HCT116 (cell line): ENCODE results near the gene LRRC73. TPM values are rescaled to one million over a fixed set of nuclear protein-coding genes. Genes with fewer than 3 reads are reported as not detected.

ENCODE experiments used
- ATAC-seq: fragments of 200-7000 bp; cut with Tn5 transposase; 2 replicates; pipeline ENCODE4 v1.9.1; 2020; ENCODE audit warnings: mild to moderate bottlenecking, moderate library complexity
- BruUV-seq: library from RNA; stranded (reverse); fragments of 400-500 nt; replicated peaks from 2 replicates; lab custom pipeline; 2021; lab: Mats Ljungman, UMichigan
- CTCF ChIA-PET: fragments of 300-600 bp; sonication (Branson Sonifier 250); formaldehyde crosslinking; loops from one replicate; lab custom pipeline; 2021; ENCODE audit warnings: antibody characterized with exemption; lab: Charles Lee
- POLR2A ChIA-PET: fragments of 300-600, 350-600 bp; sonication (Branson Sonifier 250); formaldehyde crosslinking; loops from one replicate; lab custom pipeline; 2021; ENCODE audit warnings: antibody characterized with exemption; lab: Charles Lee
- RAD21 ChIA-PET, 2 experiments: fragments of 300-600 bp; sonication (Branson Sonifier 250); formaldehyde crosslinking; loops; one replicate each; lab custom pipeline; 2023; ENCODE audit warnings: low total read pairs in 2 of 2; ENCODE audit not compliant: uncharacterized antibody in 2 of 2, unreplicated experiment in 2 of 2, low non-redundant PET in 1 of 2; lab: Charles Lee
- DNase-seq: peaks from one replicate; pipeline ENCODE4 v3.0.0-alpha.2; 2010; ENCODE audit warnings: low read depth, low spot score
- H2AFZ ChIP-seq: fragments of 200-600 bp; shearing (Covaris generic), sonication (generic); 2 replicates; pipeline ENCODE4 v1.6.1; 2017; ENCODE audit warnings: low read depth, mixed run types, mixed read lengths, antibody characterized with exemption, low read length; ENCODE audit not compliant: poor library complexity, severe bottlenecking
- H3K27ac ChIP-seq: 2 replicates; pipeline ENCODE4 v1.5.1; 2012; ENCODE audit warnings: low read depth, low read length
- H3K27me3 ChIP-seq: fragments of 200-600 bp; sonication (generic); 2 replicates; pipeline ENCODE4 v1.6.1; 2016; ENCODE audit warnings: mixed run types, low read length, mixed read lengths; ENCODE audit not compliant: insufficient read depth
- H3K36me3 ChIP-seq, 2 experiments: fragments of 200-500 bp in 1 of 2; fragments of 200-600 bp in 1 of 2; sonication (Bioruptor generic) in 1 of 2; sonication (generic) in 1 of 2; 2 replicates each; pipeline versions ENCODE4 v1.5.1 to v1.6.1; 2014 to 2016; ENCODE audit warnings: low read length in 2 of 2, inconsistent platforms in 1 of 2, mixed read lengths in 1 of 2, mixed run types in 1 of 2; ENCODE audit not compliant: insufficient read depth in 2 of 2, control insufficient read depth in 1 of 2
- H3K4me1 ChIP-seq, 2 experiments: fragments of 200-600 bp in 1 of 2; sonication (generic) in 1 of 2; 2 replicates each; pipeline versions ENCODE4 v1.5.1 to v1.6.1; 2012 to 2017; ENCODE audit warnings: low read length in 2 of 2, inconsistent platforms in 1 of 2, mild to moderate bottlenecking in 1 of 2, mixed read lengths in 1 of 2, mixed run types in 1 of 2, moderate library complexity in 1 of 2; ENCODE audit not compliant: insufficient read depth in 2 of 2, control insufficient read depth in 1 of 2
- H3K4me2 ChIP-seq: fragments of 200-600 bp; sonication (generic); 2 replicates; pipeline ENCODE4 v1.6.1; 2017; ENCODE audit warnings: mixed run types, low read length, mixed read lengths
- H3K4me3 ChIP-seq, 2 experiments: fragments of 200-600 bp in 1 of 2; sonication (generic) in 1 of 2; replicated peaks in 1 of 2; 2 replicates each; pipeline ENCODE4 v1.5.1; 2011 to 2016; ENCODE audit warnings: low read length in 2 of 2, control low read depth in 1 of 2, low read depth in 1 of 2, mild to moderate bottlenecking in 1 of 2, mixed read lengths in 1 of 2, mixed run types in 1 of 2
- H3K79me2 ChIP-seq: fragments of 200-600 bp; sonication (generic); 2 replicates; pipeline ENCODE4 v1.6.1; 2017; ENCODE audit warnings: mild to moderate bottlenecking, mixed run types, low read length, moderate library complexity, mixed read lengths; ENCODE audit not compliant: insufficient read depth
- H3K9ac ChIP-seq: fragments of 200-600 bp; sonication (generic); 2 replicates; pipeline ENCODE4 v1.6.1; 2016; ENCODE audit warnings: low read length, mixed read lengths
- H3K9me2 ChIP-seq: fragments of 200-600 bp; sonication (generic), shearing (Covaris generic); 2 replicates; pipeline ENCODE4 v1.6.1; 2017; ENCODE audit warnings: mixed run types, mild to moderate bottlenecking, moderate library complexity; ENCODE audit not compliant: insufficient read depth
- H3K9me3 ChIP-seq, 2 experiments: fragments of 200-500 bp in 1 of 2; fragments of 200-600 bp in 1 of 2; sonication (Bioruptor generic) in 1 of 2; sonication (generic) in 1 of 2; 2 replicates each; pipeline ENCODE4 v1.6.1; 2014 to 2017; ENCODE audit warnings: low read length in 2 of 2, mixed read lengths in 2 of 2, inconsistent platforms in 1 of 2, low read depth in 1 of 2, mild to moderate bottlenecking in 1 of 2, mixed run types in 1 of 2, moderate library complexity in 1 of 2; ENCODE audit not compliant: control insufficient read depth in 1 of 2, insufficient read depth in 1 of 2
- H4K20me1 ChIP-seq: fragments of 200-600 bp; sonication (generic), shearing (Covaris generic); 2 replicates; pipeline ENCODE4 v1.6.1; 2017; ENCODE audit warnings: mixed run types, mild to moderate bottlenecking, moderate library complexity; ENCODE audit not compliant: insufficient read depth
- ATF3 ChIP-seq: IDR thresholded peaks from 2 replicates; pipeline ENCODE4 v1.6.1; 2012
- CBX3 ChIP-seq: IDR thresholded peaks from 2 replicates; pipeline ENCODE4 v1.6.1; 2012; ENCODE audit warnings: low read depth
- EGR1 ChIP-seq: IDR thresholded peaks from 2 replicates; pipeline ENCODE4 v1.6.1; 2012; ENCODE audit warnings: low read depth
- EZH2 ChIP-seq: fragments of 200-600 bp; sonication (generic); IDR thresholded peaks from 2 replicates; pipeline ENCODE4 v1.6.1; 2017; ENCODE audit warnings: antibody characterized with exemption, mixed run types
- POLR2A ChIP-seq: IDR thresholded peaks from 2 replicates; pipeline ENCODE4 v1.7.0; 2011; ENCODE audit warnings: borderline replicate concordance; ENCODE audit not compliant: insufficient read depth, insufficient read length; ENCODE audit errors: extremely low read depth
- POLR2AphosphoS5 ChIP-seq: IDR thresholded peaks from 2 replicates; pipeline ENCODE4 v1.6.1; 2011; ENCODE audit warnings: mild to moderate bottlenecking, low read depth, low read length, moderate library complexity
- SIN3A ChIP-seq: IDR thresholded peaks from 2 replicates; pipeline ENCODE4 v1.6.1; 2012; ENCODE audit warnings: low read depth
- SP1 ChIP-seq: IDR thresholded peaks from 2 replicates; pipeline ENCODE4 v1.6.1; 2012; ENCODE audit warnings: low read depth
- SRF ChIP-seq: IDR thresholded peaks from 2 replicates; pipeline ENCODE4 v1.6.1; 2012; ENCODE audit warnings: low read depth
- YY1 ChIP-seq: IDR thresholded peaks from 2 replicates; pipeline ENCODE4 v1.6.1; 2011; ENCODE audit warnings: low read length, low read depth, moderate library complexity, mild to moderate bottlenecking; ENCODE audit not compliant: insufficient replicate concordance; ENCODE audit errors: extremely low read depth
- ZNF274 ChIP-seq: fragments of 200-500 bp; sonication (Bioruptor generic); IDR thresholded peaks from 2 replicates; pipeline ENCODE4 v1.6.1; 2014; ENCODE audit warnings: mild to moderate bottlenecking, low read depth, low read length, inconsistent platforms
- intact Hi-C: fragments of 100-400 bp; cut with micrococcal nuclease; formaldehyde crosslinking; loops from 2 replicates; pipeline ENCODE4 v1.10.0; 2022
- total RNA-seq: library from RNA; stranded (reverse); gene quantifications from one replicate; pipeline ENCODE4 v1.2.1, GENCODE V29; 2021; ENCODE audit not compliant: unreplicated experiment
- TF ChIP-seq, protein P1 (sequence below): IDR thresholded peaks from 2 replicates; pipeline ENCODE4 v1.6.1; 2012; ENCODE audit warnings: low read depth
- TF ChIP-seq, protein P2 (sequence below): IDR thresholded peaks from 2 replicates; pipeline ENCODE4 v1.6.1; 2012

Gene LRRC73
- total RNA-seq, 1 experiment from 2014 or later = 1.2 TPM

DNA sequence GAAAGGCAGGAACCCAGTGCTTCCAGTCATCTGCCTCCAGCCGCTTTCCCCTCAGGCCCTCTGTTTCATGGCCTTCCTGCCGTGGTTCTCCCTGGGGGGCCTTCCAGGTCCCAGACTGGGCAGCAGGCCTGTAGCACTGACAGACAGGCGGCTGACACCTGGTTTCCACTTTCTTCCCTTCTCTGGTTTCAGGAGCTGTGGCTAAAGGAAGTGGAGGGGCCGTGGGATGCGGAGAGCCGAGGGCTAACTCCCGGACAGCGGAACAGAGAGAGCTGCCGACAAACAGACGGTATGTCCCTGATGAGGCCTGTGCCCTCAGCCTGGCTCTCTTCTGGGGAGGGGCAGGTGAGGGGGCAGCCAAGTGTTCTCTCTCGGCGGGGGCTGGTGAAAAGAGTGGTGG, 12.5 kb downstream of the LRRC73 start:
- ChIA-PET RAD21 (no interaction called here), CTCF (no interaction called here), POLR2A (no interaction called here)
- Histone ChIP-seq H3K27me3 (no peaks in the 10 kb centered on the region), H3K9ac (no peak overlapping the region), H3K36me3 (peaks cover 5 to 38% of the 10 kb centered on the region in 2 experiments; a peak in 3 of 4 replicates), H3K4me1 (peaks cover 25 to 38% of the 10 kb centered on the region in 2 experiments), H3K4me2 (no peak overlapping the region), H3K9me2 (no peaks in the 10 kb centered on the region), H4K20me1 (no peaks in the 10 kb centered on the region), H3K27ac (no peak overlapping the region; the same call in 1 of the 2 replicates), H3K9me3 (no peaks in the 10 kb centered on the region)
- intact Hi-C loops = loop anchor here (5.0 kb wide), 1 partner anchor 595 kb away; no protein-coding TSS in a partner anchor
- ATAC-seq = no peak
- BruUV-seq = no TSS peak
- TF ChIP-seq, protein P1, sequence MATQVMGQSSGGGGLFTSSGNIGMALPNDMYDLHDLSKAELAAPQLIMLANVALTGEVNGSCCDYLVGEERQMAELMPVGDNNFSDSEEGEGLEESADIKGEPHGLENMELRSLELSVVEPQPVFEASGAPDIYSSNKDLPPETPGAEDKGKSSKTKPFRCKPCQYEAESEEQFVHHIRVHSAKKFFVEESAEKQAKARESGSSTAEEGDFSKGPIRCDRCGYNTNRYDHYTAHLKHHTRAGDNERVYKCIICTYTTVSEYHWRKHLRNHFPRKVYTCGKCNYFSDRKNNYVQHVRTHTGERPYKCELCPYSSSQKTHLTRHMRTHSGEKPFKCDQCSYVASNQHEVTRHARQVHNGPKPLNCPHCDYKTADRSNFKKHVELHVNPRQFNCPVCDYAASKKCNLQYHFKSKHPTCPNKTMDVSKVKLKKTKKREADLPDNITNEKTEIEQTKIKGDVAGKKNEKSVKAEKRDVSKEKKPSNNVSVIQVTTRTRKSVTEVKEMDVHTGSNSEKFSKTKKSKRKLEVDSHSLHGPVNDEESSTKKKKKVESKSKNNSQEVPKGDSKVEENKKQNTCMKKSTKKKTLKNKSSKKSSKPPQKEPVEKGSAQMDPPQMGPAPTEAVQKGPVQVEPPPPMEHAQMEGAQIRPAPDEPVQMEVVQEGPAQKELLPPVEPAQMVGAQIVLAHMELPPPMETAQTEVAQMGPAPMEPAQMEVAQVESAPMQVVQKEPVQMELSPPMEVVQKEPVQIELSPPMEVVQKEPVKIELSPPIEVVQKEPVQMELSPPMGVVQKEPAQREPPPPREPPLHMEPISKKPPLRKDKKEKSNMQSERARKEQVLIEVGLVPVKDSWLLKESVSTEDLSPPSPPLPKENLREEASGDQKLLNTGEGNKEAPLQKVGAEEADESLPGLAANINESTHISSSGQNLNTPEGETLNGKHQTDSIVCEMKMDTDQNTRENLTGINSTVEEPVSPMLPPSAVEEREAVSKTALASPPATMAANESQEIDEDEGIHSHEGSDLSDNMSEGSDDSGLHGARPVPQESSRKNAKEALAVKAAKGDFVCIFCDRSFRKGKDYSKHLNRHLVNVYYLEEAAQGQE = no peak
- no peak for TF ChIP-seq SIN3A
- TF ChIP-seq ATF3 = no peak
- TF ChIP-seq SRF = no peak
- TF ChIP-seq, all 23 proteins: peak for 0
- H3K79me2 ChIP-seq = peaks cover 39% of the 10 kb centered on the region
- no peak overlapping the region for H2AFZ ChIP-seq
- no peak overlapping the region for H3K4me3 ChIP-seq
- no peak for DNase-seq

DNA sequence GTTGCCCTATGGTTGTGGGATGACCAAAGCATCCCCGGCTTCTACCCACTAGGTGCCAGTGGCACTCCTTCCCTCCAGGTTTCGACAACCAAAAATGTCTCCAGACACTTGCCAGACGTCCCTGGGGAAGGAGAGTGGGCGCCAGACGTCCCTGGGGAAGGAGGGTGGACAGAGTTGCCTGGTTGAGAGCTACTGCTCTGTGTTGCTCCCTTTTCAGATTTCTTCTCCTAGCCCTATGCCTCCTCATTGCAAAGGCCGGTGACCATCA, 13.1 kb downstream of the LRRC73 start:
- Histone ChIP-seq H3K4me1 (peaks cover 25 to 44% of the 10 kb centered on the region in 2 experiments), H3K79me2 (peaks cover 41% of the 10 kb centered on the region), H3K9me3 (no peaks in the 10 kb centered on the region), H3K9ac (peak overlapping the region; percentile 54), H3K4me3 (peak overlapping the region in 1 of 2 experiments; percentile 35; a peak in 2 of 4 replicates), H3K9me2 (no peaks in the 10 kb centered on the region), H2AFZ (no peak overlapping the region), H4K20me1 (no peaks in the 10 kb centered on the region), H3K27ac (peak overlapping the region; percentile 57), H3K36me3 (peaks cover 4 to 38% of the 10 kb centered on the region in 2 experiments; a peak in 3 of 4 replicates), H3K4me2 (peak overlapping the region; percentile 76), H3K27me3 (no peaks in the 10 kb centered on the region)
- ATAC-seq (no peak), DNase-seq (no peak)
- POLR2A ChIA-PET = interaction anchor here (1.4 kb wide), 1 partner anchor 10 kb away, joined by 4 read pairs; no protein-coding TSS in a partner anchor
- RAD21 ChIA-PET = no interaction called here
- intact Hi-C loops = loop anchor here (5.0 kb wide), 1 partner anchor 595 kb away; no protein-coding TSS in a partner anchor
- BruUV-seq = no TSS peak
- CTCF ChIA-PET = interaction anchor here (0.7 to 3.1 kb wide), 9 partner anchors 10 to 268 kb away, joined by 3 to 25 read pairs (median 6); partner anchors contain the start of genes DNPH1 and LRRC73
- TF ChIP-seq, protein P2, sequence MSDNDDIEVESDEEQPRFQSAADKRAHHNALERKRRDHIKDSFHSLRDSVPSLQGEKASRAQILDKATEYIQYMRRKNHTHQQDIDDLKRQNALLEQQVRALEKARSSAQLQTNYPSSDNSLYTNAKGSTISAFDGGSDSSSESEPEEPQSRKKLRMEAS = no peak
- no peak for TF ChIP-seq ZNF274
- no peak for TF ChIP-seq POLR2A
- TF ChIP-seq EGR1 = no peak
- no peak for TF ChIP-seq SIN3A
- no peak for TF ChIP-seq CBX3
- TF ChIP-seq POLR2AphosphoS5 = no peak
- TF ChIP-seq, protein P1 = no peak
- TF ChIP-seq YY1 = no peak
- TF ChIP-seq SP1 = no peak
- TF ChIP-seq SRF = no peak
- no peak for TF ChIP-seq EZH2
